HepG2 (cell line): ENCODE data around the gene IMPACT.

ENCODE experiments used
- CHD2 ChIP-seq: IDR thresholded peaks from 2 replicates; pipeline ENCODE4 v1.6.1; 2011; ENCODE audit warnings: low read depth, low read length, improper control_type of control experiment
- CREM ChIP-seq, 2 experiments: sonication (generic) in 1 of 2; formaldehyde crosslinking in 1 of 2; IDR thresholded peaks; 2 replicates each; pipeline versions ENCODE4 v1.4.0 to v1.6.1; 2016 to 2020; ENCODE audit warnings: antibody characterized with exemption in 1 of 2, mild to moderate bottlenecking in 1 of 2, missing genetic modification reagents in 1 of 2
- HCFC1 ChIP-seq: fragments of 150-350 bp; IDR thresholded peaks from 2 replicates; pipeline ENCODE4 v1.6.1; 2014; ENCODE audit warnings: low read depth, low read length
- HNRNPL ChIP-seq: fragments of 200-400 bp; formaldehyde crosslinking; IDR thresholded peaks from 2 replicates; pipeline ENCODE4 v1.6.1; 2017; ENCODE audit warnings: mild to moderate bottlenecking, low read depth, low read length
- IRF2 ChIP-seq: IDR thresholded peaks from 2 replicates; pipeline ENCODE4 v1.6.1; 2018; ENCODE audit warnings: missing genetic modification reagents, missing compliant biosample characterization
- POLR2AphosphoS5 ChIP-seq: IDR thresholded peaks from 2 replicates; pipeline ENCODE4 v1.6.1; 2012; ENCODE audit warnings: low read depth, low read length
- ZNF10 ChIP-seq: sonication (generic); formaldehyde crosslinking; IDR thresholded peaks from 2 replicates; pipeline ENCODE4 v1.4.0; 2020; ENCODE audit warnings: mild to moderate bottlenecking, low read depth, missing genetic modification reagents, borderline replicate concordance
- TF ChIP-seq, protein P1 (sequence below): sonication (generic); formaldehyde crosslinking; IDR thresholded peaks from 2 replicates; pipeline ENCODE4 v1.8.1; 2023; ENCODE audit warnings: mild to moderate bottlenecking, inconsistent platforms, moderate library complexity, missing genetic modification reagents, borderline replicate concordance
- TF ChIP-seq, protein P2 (sequence below): sonication (generic); formaldehyde crosslinking; IDR thresholded peaks from 2 replicates; pipeline ENCODE4 v1.5.0; 2020; ENCODE audit warnings: mild to moderate bottlenecking, missing genetic modification reagents, moderate library complexity

DNA sequence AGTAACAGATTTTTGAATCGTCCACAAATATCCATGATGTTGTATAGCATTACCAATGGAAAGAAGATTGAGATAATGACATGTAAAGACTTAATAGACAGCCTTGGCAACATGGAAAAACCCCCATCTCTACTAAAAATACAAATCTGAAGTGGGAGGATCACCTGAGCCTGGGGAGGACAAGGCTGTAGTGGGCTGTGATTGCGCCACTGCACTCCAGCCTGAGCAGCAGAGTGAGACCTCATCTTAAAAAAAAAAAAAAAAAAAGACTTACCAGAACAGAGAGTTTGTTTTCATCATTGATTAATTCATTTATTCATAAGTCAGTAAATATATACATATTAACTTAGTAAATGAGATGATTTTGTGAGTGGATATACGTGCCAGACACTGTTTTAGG lies 21.9 kb upstream of the IMPACT start:
- TF ChIP-seq HNRNPL (no peak), CHD2 (no peak), POLR2AphosphoS5 (no peak), ZNF10 (CRISPR knock-in tag) (no peak), HCFC1 (no peak), IRF2 (CRISPR knock-in tag) (no peak), CREM (IDR thresholded peaks at IDR 0.05) (no peak), CREM (CRISPR knock-in tag; IDR thresholded peaks at IDR 0.05) (no peak)
- TF ChIP-seq, protein P1, sequence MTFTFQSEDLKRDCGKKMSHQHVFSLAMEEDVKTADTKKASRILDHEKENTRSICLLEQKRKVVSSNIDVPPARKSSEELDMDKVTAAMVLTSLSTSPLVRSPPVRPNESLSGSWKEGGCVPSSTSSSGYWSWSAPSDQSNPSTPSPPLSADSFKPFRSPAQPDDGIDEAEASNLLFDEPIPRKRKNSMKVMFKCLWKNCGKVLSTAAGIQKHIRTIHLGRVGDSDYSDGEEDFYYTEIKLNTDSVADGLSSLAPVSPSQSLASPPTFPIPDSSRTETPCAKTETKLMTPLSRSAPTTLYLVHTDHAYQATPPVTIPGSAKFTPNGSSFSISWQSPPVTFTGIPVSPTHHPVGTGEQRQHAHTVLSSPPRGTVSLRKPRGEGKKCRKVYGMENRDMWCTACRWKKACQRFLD (CRISPR knock-in tag), result no peak
- TF ChIP-seq, protein P2, sequence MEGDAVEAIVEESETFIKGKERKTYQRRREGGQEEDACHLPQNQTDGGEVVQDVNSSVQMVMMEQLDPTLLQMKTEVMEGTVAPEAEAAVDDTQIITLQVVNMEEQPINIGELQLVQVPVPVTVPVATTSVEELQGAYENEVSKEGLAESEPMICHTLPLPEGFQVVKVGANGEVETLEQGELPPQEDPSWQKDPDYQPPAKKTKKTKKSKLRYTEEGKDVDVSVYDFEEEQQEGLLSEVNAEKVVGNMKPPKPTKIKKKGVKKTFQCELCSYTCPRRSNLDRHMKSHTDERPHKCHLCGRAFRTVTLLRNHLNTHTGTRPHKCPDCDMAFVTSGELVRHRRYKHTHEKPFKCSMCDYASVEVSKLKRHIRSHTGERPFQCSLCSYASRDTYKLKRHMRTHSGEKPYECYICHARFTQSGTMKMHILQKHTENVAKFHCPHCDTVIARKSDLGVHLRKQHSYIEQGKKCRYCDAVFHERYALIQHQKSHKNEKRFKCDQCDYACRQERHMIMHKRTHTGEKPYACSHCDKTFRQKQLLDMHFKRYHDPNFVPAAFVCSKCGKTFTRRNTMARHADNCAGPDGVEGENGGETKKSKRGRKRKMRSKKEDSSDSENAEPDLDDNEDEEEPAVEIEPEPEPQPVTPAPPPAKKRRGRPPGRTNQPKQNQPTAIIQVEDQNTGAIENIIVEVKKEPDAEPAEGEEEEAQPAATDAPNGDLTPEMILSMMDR (CRISPR knock-in tag), result no peak
